DOHH2 (cell line): Measurements from ENCODE around the gene TREX2.

Experiments
- H3F3A ChIP-seq: fragments of 200-600 bp; sonication (generic), shearing (Covaris generic); 2 replicates; pipeline ENCODE4 v1.6.0; 2016; ENCODE audit warnings: antibody characterized with exemption, mild to moderate bottlenecking; ENCODE audit not compliant: control insufficient read depth, insufficient read depth
- H3K27ac ChIP-seq: fragments of 200-600 bp; sonication (generic); 2 replicates; pipeline ENCODE4 v1.5.1; 2014; ENCODE audit warnings: low read depth, mild to moderate bottlenecking, low read length, moderate library complexity
- H3K27me3 ChIP-seq: fragments of 200-600 bp; sonication (generic); 2 replicates; pipeline ENCODE4 v1.6.1; 2014; ENCODE audit warnings: mild to moderate bottlenecking, low read length, mixed read lengths; ENCODE audit not compliant: control insufficient read depth
- H3K36me3 ChIP-seq: fragments of 200-600 bp; sonication (generic); 2 replicates; pipeline ENCODE4 v1.6.1; 2014; ENCODE audit warnings: mild to moderate bottlenecking, low read length, moderate library complexity, mixed read lengths; ENCODE audit not compliant: control insufficient read depth
- H3K4me1 ChIP-seq: fragments of 200-600 bp; sonication (generic); 2 replicates; pipeline ENCODE4 v1.6.1; 2014; ENCODE audit warnings: mild to moderate bottlenecking, low read length, mixed read lengths; ENCODE audit not compliant: control insufficient read depth
- H3K4me2 ChIP-seq: fragments of 200-600 bp; sonication (generic); 2 replicates; pipeline ENCODE4 v1.6.0; 2014; ENCODE audit warnings: mild to moderate bottlenecking, low read length, moderate library complexity
- H3K4me3 ChIP-seq: fragments of 200-600 bp; sonication (generic); 2 replicates; pipeline ENCODE4 v1.5.1; 2014; ENCODE audit warnings: mild to moderate bottlenecking, low read length, mixed read lengths
- H3K79me2 ChIP-seq: fragments of 200-600 bp; sonication (generic); 2 replicates; pipeline ENCODE4 v1.6.1; 2014; ENCODE audit warnings: mild to moderate bottlenecking, low read length, mixed read lengths; ENCODE audit not compliant: control insufficient read depth
- H3K9me2 ChIP-seq: fragments of 200-600 bp; sonication (generic); replicated peaks from 2 replicates; pipeline ENCODE4 v1.6.1; 2014; ENCODE audit warnings: mild to moderate bottlenecking, low read length, mixed read lengths; ENCODE audit not compliant: control insufficient read depth
- H3K9me3 ChIP-seq: fragments of 200-600 bp; sonication (generic); 2 replicates; pipeline ENCODE4 v1.6.1; 2014; ENCODE audit warnings: antibody characterized with exemption, low read length, mixed read lengths; ENCODE audit not compliant: control insufficient read depth, insufficient read depth
- H4K20me1 ChIP-seq: fragments of 200-600 bp; sonication (generic); 2 replicates; pipeline ENCODE4 v1.6.0; 2014; ENCODE audit warnings: low read depth, mild to moderate bottlenecking, antibody characterized with exemption, low read length, moderate library complexity; ENCODE audit not compliant: control insufficient read depth, insufficient read depth
- CTCF ChIP-seq: fragments of 200-600 bp; sonication (generic); IDR thresholded peaks from one replicate; pipeline ENCODE4 v1.5.1; 2014; ENCODE audit warnings: antibody characterized with exemption, mild to moderate bottlenecking, low read depth, low read length; ENCODE audit not compliant: poor library complexity, severe bottlenecking
- EZH2phosphoT487 ChIP-seq: fragments of 200-600 bp; sonication (generic); IDR thresholded peaks from 2 replicates; pipeline ENCODE4 v1.6.1; 2017; ENCODE audit warnings: borderline replicate concordance, mild to moderate bottlenecking, antibody characterized with exemption, low read length, moderate library complexity, mixed read lengths

The TREX2 gene

DNA sequence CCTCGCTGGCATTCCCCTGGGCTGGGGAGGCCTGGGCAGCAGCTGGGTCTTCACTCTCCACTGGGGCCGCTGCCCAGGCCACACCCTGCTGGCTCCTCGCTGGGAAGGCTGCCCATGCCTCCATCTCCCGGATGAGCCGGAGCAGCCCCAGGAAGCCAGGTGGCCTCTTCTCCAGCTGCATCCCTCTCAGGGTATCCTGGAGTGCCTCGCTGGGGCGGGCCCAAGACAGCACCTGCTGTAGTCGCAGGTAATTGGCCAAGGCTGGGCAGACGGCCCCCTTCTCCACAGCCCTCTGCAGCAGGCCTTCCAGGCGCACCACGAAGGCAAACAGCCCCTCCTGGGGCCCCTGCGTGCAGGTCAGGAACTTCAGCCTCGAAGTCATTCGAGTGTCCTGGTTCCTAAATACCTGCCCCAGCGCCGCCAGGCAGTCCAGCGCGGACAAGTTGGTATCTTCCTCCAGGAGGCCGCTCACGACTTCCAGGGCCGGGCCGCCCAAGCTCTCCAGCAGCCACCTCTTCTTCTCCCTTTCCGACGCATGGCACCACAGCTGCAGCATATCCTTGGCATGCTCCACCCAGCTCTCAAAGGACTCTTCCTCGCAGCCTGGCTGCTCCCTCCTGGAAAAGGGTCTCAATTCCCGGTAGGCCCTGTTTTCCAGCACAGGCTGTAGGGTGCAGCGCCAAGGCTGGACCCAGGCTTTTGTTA, 48.4 kb downstream of the TREX2 start:
- Histone ChIP-seq H4K20me1 (no peaks in the 10 kb centered on the region), H3K4me1 (no peaks in the 10 kb centered on the region), H3K9me3 (no peaks in the 10 kb centered on the region), H3F3A (no peaks in the 10 kb centered on the region), H3K27ac (no peak overlapping the region), H3K36me3 (no peaks in the 10 kb centered on the region), H3K9me2 (no peaks in the 10 kb centered on the region), H3K79me2 (no peaks in the 10 kb centered on the region), H3K4me2 (no peak overlapping the region), H3K27me3 (no peaks in the 10 kb centered on the region), H3K4me3 (no peak overlapping the region)
- TF ChIP-seq EZH2phosphoT487 (no peak), CTCF (no peak)

GRCh38 chrX:153396320-153397195, 49.3 kb downstream of the TREX2 start:
- Histone ChIP-seq H3K27ac (no peak overlapping the region), H3K79me2 (no peaks in the 10 kb centered on the region), H4K20me1 (no peaks in the 10 kb centered on the region), H3K27me3 (no peaks in the 10 kb centered on the region), H3K36me3 (no peaks in the 10 kb centered on the region), H3F3A (no peaks in the 10 kb centered on the region), H3K9me2 (no peaks in the 10 kb centered on the region), H3K4me2 (no peak overlapping the region), H3K4me3 (no peak overlapping the region), H3K9me3 (no peaks in the 10 kb centered on the region), H3K4me1 (no peaks in the 10 kb centered on the region)
- no peak for TF ChIP-seq CTCF
- TF ChIP-seq EZH2phosphoT487 = no peak

DNA sequence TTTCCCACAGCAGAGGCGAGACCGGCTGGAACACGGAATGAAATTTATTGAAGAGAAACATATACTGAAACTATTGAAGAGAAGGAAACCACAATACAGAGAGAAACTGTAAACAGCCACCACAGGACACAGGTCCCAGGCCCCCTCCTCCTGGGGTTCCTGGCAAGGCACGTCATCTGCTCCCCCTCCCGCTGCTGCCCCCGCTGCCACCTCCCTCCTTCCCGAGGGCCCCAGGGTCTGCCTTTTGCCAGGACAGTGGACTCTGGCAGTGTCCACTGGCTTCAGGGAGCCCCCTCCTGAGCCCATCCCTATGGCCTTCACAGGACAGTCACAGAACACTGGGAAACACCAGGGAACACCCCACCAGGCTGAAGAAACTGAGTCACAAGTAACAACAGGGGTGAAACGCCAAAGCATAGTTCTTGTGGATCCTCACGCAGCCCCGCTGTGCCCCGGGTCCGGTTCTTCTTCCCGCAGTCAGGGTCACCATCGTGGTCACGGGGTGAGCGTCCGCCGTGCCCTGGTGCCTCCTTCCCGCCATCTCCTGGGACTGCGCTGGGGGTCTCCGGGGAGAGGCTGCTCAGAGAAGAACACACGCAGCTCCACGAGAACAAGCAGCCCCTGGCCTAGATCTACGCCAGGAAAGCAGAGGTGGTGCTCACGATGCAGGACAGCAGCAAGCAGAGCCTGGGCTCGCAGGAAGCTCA, 50.1 kb downstream of the TREX2 start:
- H3K79me2 ChIP-seq = no peaks in the 10 kb centered on the region
- H3K4me2 ChIP-seq = no peak overlapping the region
- no peaks in the 10 kb centered on the region for H3K36me3 ChIP-seq
- no peaks in the 10 kb centered on the region for H3F3A ChIP-seq
- no peaks in the 10 kb centered on the region for H3K27me3 ChIP-seq
- no peak overlapping the region for H3K4me3 ChIP-seq
- no peak overlapping the region for H3K27ac ChIP-seq
- H4K20me1 ChIP-seq = no peaks in the 10 kb centered on the region
- no peaks in the 10 kb centered on the region for H3K9me3 ChIP-seq
- TF ChIP-seq CTCF (no peak), EZH2phosphoT487 (no peak)
- H3K4me1 ChIP-seq = no peaks in the 10 kb centered on the region
- H3K9me2 ChIP-seq = no peaks in the 10 kb centered on the region
